Mesothelial cell of epicardium (in vitro differentiated cells): ENCODE measurements around the gene PARD3B. TPM values are rescaled to one million over a fixed set of nuclear protein-coding genes. Genes with fewer than 3 reads are reported as not detected.

Experiments
- DNase-seq, 2 experiments: peaks; one replicate each; pipeline ENCODE4 v3.0.0; 2021; ENCODE audit warnings: low spot score in 2 of 2; ENCODE audit not compliant: unreplicated experiment in 2 of 2
- H3K27ac Mint-ChIP-seq: 2 replicates; pipeline ENCODE4 v1.8.0; 2021; ENCODE audit warnings: mixed read lengths
- H3K27me3 Mint-ChIP-seq: 2 replicates; pipeline ENCODE4 v1.8.0; 2021; ENCODE audit warnings: low read depth, mixed read lengths
- H3K36me3 Mint-ChIP-seq: 2 replicates; pipeline ENCODE4 v1.8.0; 2021; ENCODE audit warnings: mixed read lengths
- H3K4me1 Mint-ChIP-seq: 2 replicates; pipeline ENCODE4 v1.8.0; 2021; ENCODE audit warnings: mixed read lengths
- H3K4me3 Mint-ChIP-seq: 2 replicates; pipeline ENCODE4 v1.8.0; 2021; ENCODE audit warnings: mild to moderate bottlenecking, moderate library complexity, mixed read lengths
- H3K9me3 Mint-ChIP-seq: 2 replicates; pipeline ENCODE4 v1.8.0; 2021; ENCODE audit warnings: mixed read lengths
- total RNA-seq: library from RNA; stranded (reverse); gene quantifications from 3 replicates; pipeline ENCODE4 v1.2.1, GENCODE V29; 2021
- TF ChIP-seq, protein P1 (sequence below): fragments of 200-600 bp; sonication (generic); IDR thresholded peaks from one replicate; pipeline ENCODE4 v1.5.0; 2021; ENCODE audit warnings: antibody characterized with exemption; ENCODE audit not compliant: unreplicated experiment

The PARD3B gene
- total RNA-seq, 1 donor from 2014 or later = 23.4 TPM

DNA sequence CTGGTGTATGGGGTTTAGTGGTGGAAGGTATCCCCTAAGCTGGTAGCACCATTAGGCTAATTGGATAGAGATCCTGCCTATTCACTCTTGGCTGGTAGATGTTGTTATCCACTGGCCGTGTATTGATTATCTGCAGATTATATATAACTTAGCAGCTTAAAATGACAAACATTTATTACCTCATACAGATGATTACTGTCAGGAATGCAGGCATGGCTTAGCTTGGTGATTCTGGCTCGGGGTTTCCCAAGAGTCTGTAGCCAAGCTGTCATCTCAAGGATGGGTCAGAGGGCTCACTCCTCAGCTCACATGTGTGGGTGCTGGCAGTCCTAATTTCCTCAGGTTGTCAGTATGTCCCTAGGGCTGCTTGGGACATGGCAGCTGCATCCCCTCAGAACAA, 465.8 kb downstream of the PARD3B start:
- TF ChIP-seq, protein P1, sequence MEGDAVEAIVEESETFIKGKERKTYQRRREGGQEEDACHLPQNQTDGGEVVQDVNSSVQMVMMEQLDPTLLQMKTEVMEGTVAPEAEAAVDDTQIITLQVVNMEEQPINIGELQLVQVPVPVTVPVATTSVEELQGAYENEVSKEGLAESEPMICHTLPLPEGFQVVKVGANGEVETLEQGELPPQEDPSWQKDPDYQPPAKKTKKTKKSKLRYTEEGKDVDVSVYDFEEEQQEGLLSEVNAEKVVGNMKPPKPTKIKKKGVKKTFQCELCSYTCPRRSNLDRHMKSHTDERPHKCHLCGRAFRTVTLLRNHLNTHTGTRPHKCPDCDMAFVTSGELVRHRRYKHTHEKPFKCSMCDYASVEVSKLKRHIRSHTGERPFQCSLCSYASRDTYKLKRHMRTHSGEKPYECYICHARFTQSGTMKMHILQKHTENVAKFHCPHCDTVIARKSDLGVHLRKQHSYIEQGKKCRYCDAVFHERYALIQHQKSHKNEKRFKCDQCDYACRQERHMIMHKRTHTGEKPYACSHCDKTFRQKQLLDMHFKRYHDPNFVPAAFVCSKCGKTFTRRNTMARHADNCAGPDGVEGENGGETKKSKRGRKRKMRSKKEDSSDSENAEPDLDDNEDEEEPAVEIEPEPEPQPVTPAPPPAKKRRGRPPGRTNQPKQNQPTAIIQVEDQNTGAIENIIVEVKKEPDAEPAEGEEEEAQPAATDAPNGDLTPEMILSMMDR = no peak
- Mint-ChIP-seq H3K4me1 (peaks cover 2% of the 10 kb centered on the region), H3K27me3 (no peaks in the 10 kb centered on the region), H3K4me3 (no peak overlapping the region), H3K9me3 (peaks cover 20% of the 10 kb centered on the region), H3K36me3 (peaks cover 11% of the 10 kb centered on the region), H3K27ac (no peak overlapping the region)
- DNase-seq = no peak

DNA sequence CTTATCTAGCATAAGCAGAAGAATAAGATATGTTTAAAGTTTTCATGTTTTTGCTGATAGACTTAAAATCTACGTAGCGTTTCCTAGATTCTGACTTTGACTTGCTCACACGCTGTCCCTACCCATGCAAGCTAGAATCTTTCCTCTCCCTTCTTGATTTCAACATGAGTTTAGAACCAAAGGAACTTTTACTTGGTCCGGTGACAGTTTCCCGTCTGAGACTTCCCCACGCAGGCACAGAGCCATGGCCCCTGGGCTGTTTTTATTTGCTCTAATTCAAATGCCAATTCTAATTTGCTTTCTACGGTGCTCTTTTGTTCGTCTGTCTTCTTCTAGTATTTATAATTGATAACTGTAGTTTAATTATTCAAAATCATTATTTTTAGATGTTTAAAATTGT, 467.7 kb downstream of the PARD3B start:
- H3K36me3 Mint-ChIP-seq = no peaks in the 10 kb centered on the region
- H3K27me3 Mint-ChIP-seq = no peaks in the 10 kb centered on the region
- no peak overlapping the region for H3K4me3 Mint-ChIP-seq
- DNase-seq = no peak
- no peak overlapping the region for H3K27ac Mint-ChIP-seq
- TF ChIP-seq, protein P1 = no peak
- H3K9me3 Mint-ChIP-seq = peaks cover under 1% of the 10 kb centered on the region
- H3K4me1 Mint-ChIP-seq = peaks cover 5% of the 10 kb centered on the region

DNA sequence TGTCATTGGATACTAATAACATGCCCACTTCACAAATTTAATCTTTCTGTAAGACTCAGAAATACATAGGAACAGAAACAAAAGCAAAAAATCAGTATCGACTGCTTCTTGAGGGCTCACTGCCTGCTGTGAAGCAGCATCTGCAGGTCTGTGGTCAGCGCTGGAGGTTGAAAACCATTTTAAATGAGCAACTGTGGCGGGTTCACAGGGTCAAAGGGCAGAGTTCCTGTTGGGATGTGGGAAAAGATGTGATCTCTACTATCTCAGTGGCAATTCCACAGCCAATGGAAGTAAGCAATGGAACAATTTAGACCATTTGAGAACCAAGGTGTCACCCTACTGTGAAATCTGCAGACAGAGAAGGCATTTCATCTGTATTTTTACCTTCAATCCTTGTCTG, 468.3 kb downstream of the PARD3B start:
- DNase-seq = no peak
- Mint-ChIP-seq H3K36me3 (no peaks in the 10 kb centered on the region), H3K27ac (no peak overlapping the region), H3K9me3 (no peaks in the 10 kb centered on the region), H3K4me3 (no peak overlapping the region), H3K27me3 (no peaks in the 10 kb centered on the region), H3K4me1 (peaks cover 5% of the 10 kb centered on the region)
- TF ChIP-seq, protein P1 = no peak

DNA sequence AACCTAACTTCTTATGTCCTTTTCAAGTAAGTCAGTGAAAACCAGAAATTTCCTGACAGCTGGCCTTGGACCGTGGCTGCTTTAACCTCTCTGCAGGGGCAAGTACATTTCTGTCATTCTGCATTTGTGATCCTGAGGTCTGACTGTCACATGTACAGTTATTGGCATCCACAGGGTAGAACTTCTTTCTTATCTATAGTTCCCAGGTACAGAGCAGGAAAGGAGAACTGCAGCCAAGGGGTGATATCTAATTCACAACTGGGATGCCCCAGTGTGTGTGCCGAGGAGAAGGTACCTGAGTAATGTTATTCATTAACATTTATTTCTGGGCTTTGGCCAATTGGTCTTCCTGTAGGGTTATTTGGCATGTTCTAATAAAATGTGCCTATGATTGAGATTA, 468.9 kb downstream of the PARD3B start:
- TF ChIP-seq, protein P1 = no peak
- H3K9me3 Mint-ChIP-seq = peaks cover 5% of the 10 kb centered on the region
- H3K27me3 Mint-ChIP-seq = no peaks in the 10 kb centered on the region
- H3K27ac Mint-ChIP-seq = no peak overlapping the region
- H3K4me1 Mint-ChIP-seq = peaks cover 5% of the 10 kb centered on the region
- H3K36me3 Mint-ChIP-seq = no peaks in the 10 kb centered on the region
- DNase-seq = no peak
- no peak overlapping the region for H3K4me3 Mint-ChIP-seq

DNA sequence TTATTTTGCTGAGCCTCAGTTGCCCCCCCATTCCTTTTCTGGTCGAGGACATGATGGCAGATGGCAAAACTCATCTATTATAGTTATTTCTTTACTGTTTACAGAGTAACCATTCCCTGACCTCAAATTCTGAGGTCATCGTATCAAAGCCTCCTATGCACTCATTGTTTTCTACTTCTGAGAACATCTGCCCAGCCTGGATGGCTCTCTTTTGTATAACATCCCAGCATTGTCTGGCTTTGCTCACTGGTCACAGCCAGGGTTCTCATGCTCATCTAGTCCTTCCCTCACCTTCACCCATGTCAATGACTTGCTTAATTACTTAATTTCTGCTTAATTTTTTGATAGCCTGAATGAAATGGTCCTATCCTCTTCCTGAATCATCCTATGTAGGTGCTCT, 472.1 kb downstream of the PARD3B start:
- Mint-ChIP-seq H3K9me3 (peaks cover 9% of the 10 kb centered on the region), H3K36me3 (no peaks in the 10 kb centered on the region), H3K27ac (no peak overlapping the region), H3K4me3 (no peak overlapping the region), H3K27me3 (no peaks in the 10 kb centered on the region), H3K4me1 (peaks cover 5% of the 10 kb centered on the region)
- no peak for DNase-seq
- TF ChIP-seq, protein P1 = no peak

DNA sequence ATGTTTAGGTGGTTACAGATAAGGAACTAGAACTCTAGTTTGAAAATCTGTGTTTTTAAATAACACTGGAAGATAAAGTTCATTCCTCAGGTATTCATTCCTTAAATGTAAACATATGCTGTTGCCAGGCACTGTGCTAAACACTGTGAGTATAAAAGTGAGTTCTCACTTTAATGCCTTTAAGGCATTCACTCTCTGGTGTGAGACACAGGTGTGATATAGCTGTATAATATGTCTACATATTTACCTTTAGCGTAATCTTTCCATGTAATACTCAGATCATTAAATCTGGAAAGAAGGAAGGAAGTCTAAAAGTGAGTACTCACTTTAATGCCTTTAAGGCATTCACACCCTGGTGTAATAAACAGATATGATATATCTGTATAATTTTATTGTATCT, 472.6 kb downstream of the PARD3B start:
- H3K9me3 Mint-ChIP-seq = peaks cover 9% of the 10 kb centered on the region

More for the DNA sequence above, 472.6 kb downstream of the PARD3B start:
- TF ChIP-seq, protein P1 = no peak
- Mint-ChIP-seq H3K27ac (no peak overlapping the region), H3K36me3 (no peaks in the 10 kb centered on the region), H3K4me1 (peaks cover 5% of the 10 kb centered on the region), H3K27me3 (no peaks in the 10 kb centered on the region), H3K4me3 (no peak overlapping the region)
- no peak for DNase-seq
